GM12892 (cell line): ENCODE results near the gene TMEM125.

Experiments used
- DNase-seq: peaks from one replicate; pipeline ENCODE4 v3.0.0; 2011; ENCODE audit not compliant: insufficient read length
- FAIRE-seq: peaks from 2 replicates; lab custom pipeline; 2011; peaks lifted over from hg19 to GRCh38; lab: Jason Lieb, UNC
- POLR2A ChIP-seq: IDR thresholded peaks from 2 replicates; pipeline ENCODE4 v1.6.1; 2011; ENCODE audit warnings: low read depth, low read length, control low read depth
- POLR2AphosphoS5 ChIP-seq: IDR thresholded peaks from 2 replicates; pipeline ENCODE4 v1.6.1; 2011; ENCODE audit warnings: low read depth, low read length, control low read depth
- TAF1 ChIP-seq: IDR thresholded peaks from 2 replicates; pipeline ENCODE4 v1.6.1; 2011; ENCODE audit warnings: low read depth, mild to moderate bottlenecking, control low read depth, low read length, borderline replicate concordance

TMEM125 gene

GRCh38 chr1:43252225-43252624 lies 17.6 kb upstream of the TMEM125 start:
- TF ChIP-seq POLR2A: no peak
- DNase-seq (no peak), FAIRE-seq (no peak)

- FAIRE-seq (no peak), DNase-seq (no peak)
- TF ChIP-seq POLR2A (no peak), TAF1 (no peak)
These were observed 16.6 kb upstream of the TMEM125 start for GRCh38 chr1:43253173-43253572.

- FAIRE-seq: no peak
- TF ChIP-seq POLR2A: no peak
- no peak for TF ChIP-seq TAF1
- no peak for TF ChIP-seq POLR2AphosphoS5
These were observed 15.9 kb upstream of the TMEM125 start for GRCh38 chr1:43253876-43254275.

GRCh38 chr1:43255438-43256210 lies 14.2 kb upstream of the TMEM125 start:
- FAIRE-seq (no peak), DNase-seq (no peak)
- TF ChIP-seq TAF1: no peak
- no peak for TF ChIP-seq POLR2AphosphoS5
- TF ChIP-seq POLR2A: no peak

More at GRCh38 chr1:43253876-43254275, 15.9 kb upstream of the TMEM125 start:
- no peak for DNase-seq

- TF ChIP-seq POLR2AphosphoS5 (no peak), POLR2A (no peak), TAF1 (no peak)
- no peak for FAIRE-seq
- DNase-seq: no peak
These were observed 12.9 kb upstream of the TMEM125 start for GRCh38 chr1:43256675-43257570.

- DNase-seq: no peak
- TF ChIP-seq POLR2A (no peak), TAF1 (no peak), POLR2AphosphoS5 (no peak)
- no peak for FAIRE-seq
These were observed 11.4 kb upstream of the TMEM125 start for GRCh38 chr1:43258370-43258769.

GRCh38 chr1:43265431-43265830 lies 4.4 kb upstream of the TMEM125 start:
- FAIRE-seq (no peak), DNase-seq (no peak)
- TF ChIP-seq TAF1 (no peak), POLR2A (no peak), POLR2AphosphoS5 (no peak)

- DNase-seq (no peak), FAIRE-seq (no peak)
- no peak for TF ChIP-seq POLR2A
- TF ChIP-seq POLR2AphosphoS5: no peak
- TF ChIP-seq TAF1: no peak
These were observed 2.9 kb upstream of the TMEM125 start for GRCh38 chr1:43266881-43267280.

- TF ChIP-seq TAF1 (no peak), POLR2A (no peak), POLR2AphosphoS5 (no peak)
- FAIRE-seq (no peak), DNase-seq (no peak)
These were observed 2.4 kb upstream of the TMEM125 start for GRCh38 chr1:43267291-43267805.

GRCh38 chr1:43267818-43268425 lies 1.9 kb upstream of the TMEM125 start:
- TF ChIP-seq POLR2AphosphoS5 (no peak), TAF1 (no peak), POLR2A (no peak)
- FAIRE-seq: no peak
- no peak for DNase-seq

GRCh38 chr1:43270421-43271095 lies 775 bp downstream of the TMEM125 start:
- TF ChIP-seq POLR2A: no peak
- no peak for TF ChIP-seq TAF1
- no peak for TF ChIP-seq POLR2AphosphoS5
- FAIRE-seq (no peak), DNase-seq (no peak)
